ENCODE results near the gene SYNJ2.

The SYNJ2 gene

GRCh38 chr6:158077676-158078075 lies 96.0 kb downstream of the SYNJ2 start:
- no peak for DNase-seq (ENCODE audit: low spot score)

- DNase-seq (ENCODE audit: low spot score): no peak
Observed at GRCh38 chr6:158078320-158078719, 96.7 kb downstream of the SYNJ2 start.

- DNase-seq (ENCODE audit: low spot score): no peak
Observed at GRCh38 chr6:158080849-158081656, 99.4 kb downstream of the SYNJ2 start.

GRCh38 chr6:158081657-158081935 lies 99.9 kb downstream of the SYNJ2 start:
- no peak for DNase-seq (ENCODE audit: low spot score)

- DNase-seq (ENCODE audit: low spot score): no peak
Observed at GRCh38 chr6:158083455-158084325, 102.0 kb downstream of the SYNJ2 start.

GRCh38 chr6:158085261-158086053 lies 103.8 kb downstream of the SYNJ2 start:
- DNase-seq (ENCODE audit: low spot score): no peak

- DNase-seq (ENCODE audit: low spot score): no peak
Observed at GRCh38 chr6:158086054-158086503, 104.4 kb downstream of the SYNJ2 start.

- DNase-seq (ENCODE audit: low spot score): peak; percentile 89
Observed at GRCh38 chr6:158086504-158087223, 105.0 kb downstream of the SYNJ2 start.

GRCh38 chr6:158087224-158087867 lies 105.7 kb downstream of the SYNJ2 start:
- no peak for DNase-seq (ENCODE audit: low spot score)

- no peak for DNase-seq (ENCODE audit: low spot score)
Observed at GRCh38 chr6:158092806-158093205, 111.1 kb downstream of the SYNJ2 start.

- no peak for DNase-seq (ENCODE audit: low spot score)
Observed at GRCh38 chr6:158095031-158095430, 113.4 kb downstream of the SYNJ2 start.

- no peak for DNase-seq (ENCODE audit: low spot score)
Observed at GRCh38 chr6:158095671-158096070, 114.0 kb downstream of the SYNJ2 start.

- DNase-seq (ENCODE audit: low spot score): no peak
Observed at GRCh38 chr6:158103228-158103627, 121.6 kb downstream of the SYNJ2 start.

GRCh38 chr6:158104696-158105095 lies 123.0 kb downstream of the SYNJ2 start:
- no peak for DNase-seq (ENCODE audit: low spot score)

- no peak for DNase-seq (ENCODE audit: low spot score)
Observed at GRCh38 chr6:158109748-158110147, 128.1 kb downstream of the SYNJ2 start.

- no peak for DNase-seq (ENCODE audit: low spot score)
Observed at GRCh38 chr6:158110986-158111385, 129.3 kb downstream of the SYNJ2 start.

GRCh38 chr6:158111987-158112386 lies 130.3 kb downstream of the SYNJ2 start:
- no peak for DNase-seq (ENCODE audit: low spot score)

- DNase-seq (ENCODE audit: low spot score): no peak
Observed at GRCh38 chr6:158113802-158114201, 132.1 kb downstream of the SYNJ2 start.

GRCh38 chr6:158115102-158115501 lies 133.4 kb downstream of the SYNJ2 start:
- DNase-seq (ENCODE audit: low spot score): no peak

- DNase-seq (ENCODE audit: low spot score): no peak
Observed at GRCh38 chr6:158115508-158115907, 133.8 kb downstream of the SYNJ2 start.

- DNase-seq (ENCODE audit: low spot score): no peak
Observed at GRCh38 chr6:158118886-158119285, 137.2 kb downstream of the SYNJ2 start.
